ENCODE results near the gene TRPM5.

The TRPM5 gene

DNA sequence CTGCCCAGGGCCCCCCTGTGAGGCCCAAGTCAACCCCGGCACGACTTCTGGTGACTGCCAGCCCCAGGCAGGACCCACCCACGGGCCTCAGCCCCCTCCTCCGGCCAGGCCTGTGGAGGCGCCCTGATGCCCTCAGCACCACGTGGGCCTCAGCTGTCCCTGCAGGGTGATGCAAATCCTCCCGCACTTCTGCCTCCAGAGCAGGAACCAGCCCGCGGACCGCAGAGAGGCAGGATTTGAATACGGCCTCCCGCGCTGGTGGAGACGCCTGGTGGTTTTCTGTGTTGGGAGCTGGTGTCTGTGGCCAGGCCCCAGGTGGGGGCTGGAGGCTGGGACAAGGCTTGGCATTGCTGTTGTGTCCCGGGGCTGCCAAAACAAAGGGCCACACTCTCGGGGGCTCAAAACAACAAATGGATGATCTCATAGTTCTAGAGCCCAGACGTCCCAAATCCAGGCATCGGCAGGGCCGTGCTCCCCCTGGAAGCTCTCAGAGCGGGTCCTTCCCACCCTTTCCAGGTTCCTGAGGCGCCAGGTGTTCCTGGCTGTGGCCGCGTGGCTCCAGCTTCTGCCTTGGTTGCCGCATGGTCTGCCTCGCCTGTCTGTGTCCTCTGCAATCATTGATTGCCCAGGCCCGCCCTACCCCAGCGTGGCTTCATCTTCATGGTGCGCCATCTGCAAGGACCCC is 19.4 kb downstream of the TRPM5 start:
- WGBS: 88% methylated on average over 28 of the region's 28 CpGs
- no peak overlapping the region for H2AFZ ChIP-seq (ENCODE audit: low read depth, low read length)
- no peak overlapping the region for H3K4ac ChIP-seq (ENCODE audit: low read depth in 1 of 2, low read length in 2 of 2)
- no peak overlapping the region for H3K9ac ChIP-seq (ENCODE audit: low read length)
- H3K9me3 ChIP-seq (ENCODE audit: control insufficient read depth, low read length): no peaks in the 10 kb centered on the region
- no peak overlapping the region for H4K8ac ChIP-seq (ENCODE audit: low read length)
- peaks cover 8 to 48% of the 10 kb centered on the region in 2 experiments for H3K27me3 ChIP-seq (ENCODE audit: control insufficient read depth in 1 of 2, insufficient read depth in 1 of 2, low read length in 2 of 2)
- no peak overlapping the region for H2BK15ac ChIP-seq (ENCODE audit: low read depth, poor library complexity, severe bottlenecking)
- H2BK12ac ChIP-seq (ENCODE audit: low read length in 2 of 2): no peak overlapping the region
- peak overlapping the region in 1 of 2 experiments; percentile 4 for H3K4me3 ChIP-seq (ENCODE audit: insufficient read depth in 1 of 2, low read depth in 1 of 2, low read length in 2 of 2)
- DNase-seq: no peak
- H2BK120ac ChIP-seq (ENCODE audit: low read depth, low read length): no peak overlapping the region
- H3K23ac ChIP-seq (ENCODE audit: low read length in 2 of 2): no peak overlapping the region
- no peak overlapping the region for H3K27ac ChIP-seq (ENCODE audit: low read length, poor library complexity, severe bottlenecking)
- H3K18ac ChIP-seq (ENCODE audit: low read depth in 1 of 2, low read length in 2 of 2): no peak overlapping the region
- peaks cover 7% of the 10 kb centered on the region for H3K4me1 ChIP-seq (ENCODE audit: control insufficient read depth, insufficient read depth, low read depth, low read length)
- H4K91ac ChIP-seq (ENCODE audit: low read length): no peak overlapping the region
- H2BK5ac ChIP-seq (ENCODE audit: low read depth, low read length, poor library complexity, severe bottlenecking): no peak overlapping the region
- no peak overlapping the region for H2AK5ac ChIP-seq (ENCODE audit: low read length, severe bottlenecking)
- H3K36me3 ChIP-seq (ENCODE audit: control insufficient read depth in 1 of 2, insufficient read depth in 2 of 2, low read depth in 1 of 2, low read length in 2 of 2): no peaks in the 10 kb centered on the region
- no peaks in the 10 kb centered on the region for H3K79me1 ChIP-seq (replicated peaks; ENCODE audit: low read length, poor library complexity, severe bottlenecking)
- H3K14ac ChIP-seq (ENCODE audit: low read length in 2 of 2): no peak overlapping the region
- H3K4me2 ChIP-seq (ENCODE audit: low read length, poor library complexity, severe bottlenecking): no peak overlapping the region

DNA sequence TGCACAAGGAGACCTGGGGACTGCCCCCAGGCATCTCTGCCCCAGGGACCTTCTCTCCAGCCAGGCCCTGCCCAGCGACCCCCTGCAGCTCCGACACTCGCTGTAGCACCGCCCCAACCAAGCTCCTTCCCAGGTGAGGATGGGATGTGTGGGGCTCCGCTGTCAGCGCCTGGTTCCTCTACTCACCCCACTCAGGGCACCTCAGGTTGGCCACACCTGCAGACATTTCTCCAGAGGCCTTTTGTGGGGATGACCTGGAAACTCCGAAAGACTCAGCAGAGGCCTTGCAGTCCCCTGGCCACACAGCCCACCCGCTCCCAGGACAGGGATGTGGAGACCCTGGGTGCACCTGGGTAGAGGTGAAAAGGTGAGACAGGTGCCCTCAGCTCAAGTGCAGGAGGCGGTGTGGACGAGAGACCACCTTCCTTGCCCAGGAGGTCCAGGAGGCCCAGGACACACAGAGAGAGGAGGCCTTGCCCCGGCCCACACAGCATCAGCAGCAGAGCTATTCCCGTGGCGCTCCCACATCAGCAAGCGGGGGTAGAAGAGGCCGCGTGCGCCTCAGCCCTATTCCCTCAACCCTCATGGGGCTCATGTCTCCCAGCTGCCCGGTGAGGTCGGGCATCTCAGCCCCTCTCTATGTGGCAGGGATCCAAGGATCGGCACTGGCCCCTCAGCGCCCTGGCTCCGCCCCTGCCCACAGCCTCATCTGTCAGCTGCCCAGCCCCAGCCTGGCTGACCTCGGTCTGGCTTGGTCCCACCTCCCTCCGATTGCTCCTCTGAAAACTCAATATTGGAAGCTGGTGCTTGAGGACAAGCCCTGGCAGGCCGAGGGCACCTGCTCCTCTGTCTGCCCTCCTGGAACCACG is 20.9 kb downstream of the TRPM5 start:
- Histone ChIP-seq H2BK120ac (ENCODE audit: low read depth, low read length) (no peak overlapping the region), H3K79me1 (replicated peaks; ENCODE audit: low read length, poor library complexity, severe bottlenecking) (no peaks in the 10 kb centered on the region), H2BK15ac (ENCODE audit: low read depth, poor library complexity, severe bottlenecking) (no peak overlapping the region), H3K27me3 (ENCODE audit: control insufficient read depth in 1 of 2, insufficient read depth in 1 of 2, low read length in 2 of 2) (peaks cover 8 to 48% of the 10 kb centered on the region in 2 experiments), H3K9ac (ENCODE audit: low read length) (no peak overlapping the region), H3K4me3 (ENCODE audit: insufficient read depth in 1 of 2, low read depth in 1 of 2, low read length in 2 of 2) (no peak overlapping the region), H3K27ac (ENCODE audit: low read length, poor library complexity, severe bottlenecking) (no peak overlapping the region), H2AFZ (ENCODE audit: low read depth, low read length) (no peak overlapping the region), H2BK5ac (ENCODE audit: low read depth, low read length, poor library complexity, severe bottlenecking) (no peak overlapping the region), H3K36me3 (ENCODE audit: control insufficient read depth in 1 of 2, insufficient read depth in 2 of 2, low read depth in 1 of 2, low read length in 2 of 2) (no peaks in the 10 kb centered on the region), H2AK5ac (ENCODE audit: low read length, severe bottlenecking) (no peak overlapping the region), H3K18ac (ENCODE audit: low read depth in 1 of 2, low read length in 2 of 2) (no peak overlapping the region), H4K91ac (ENCODE audit: low read length) (no peak overlapping the region), H3K14ac (ENCODE audit: low read length in 2 of 2) (no peak overlapping the region), H3K9me3 (ENCODE audit: control insufficient read depth, low read length) (no peaks in the 10 kb centered on the region), H3K23ac (ENCODE audit: low read length in 2 of 2) (no peak overlapping the region), H3K4me2 (ENCODE audit: low read length, poor library complexity, severe bottlenecking) (no peak overlapping the region), H3K4ac (ENCODE audit: low read depth in 1 of 2, low read length in 2 of 2) (no peak overlapping the region), H4K8ac (ENCODE audit: low read length) (no peak overlapping the region), H3K4me1 (ENCODE audit: control insufficient read depth, insufficient read depth, low read depth, low read length) (peaks cover 9% of the 10 kb centered on the region), H2BK12ac (ENCODE audit: low read length in 2 of 2) (no peak overlapping the region)
- DNase-seq: no peak
- WGBS: 85% methylated on average over 26 of the region's 26 CpGs

DNA sequence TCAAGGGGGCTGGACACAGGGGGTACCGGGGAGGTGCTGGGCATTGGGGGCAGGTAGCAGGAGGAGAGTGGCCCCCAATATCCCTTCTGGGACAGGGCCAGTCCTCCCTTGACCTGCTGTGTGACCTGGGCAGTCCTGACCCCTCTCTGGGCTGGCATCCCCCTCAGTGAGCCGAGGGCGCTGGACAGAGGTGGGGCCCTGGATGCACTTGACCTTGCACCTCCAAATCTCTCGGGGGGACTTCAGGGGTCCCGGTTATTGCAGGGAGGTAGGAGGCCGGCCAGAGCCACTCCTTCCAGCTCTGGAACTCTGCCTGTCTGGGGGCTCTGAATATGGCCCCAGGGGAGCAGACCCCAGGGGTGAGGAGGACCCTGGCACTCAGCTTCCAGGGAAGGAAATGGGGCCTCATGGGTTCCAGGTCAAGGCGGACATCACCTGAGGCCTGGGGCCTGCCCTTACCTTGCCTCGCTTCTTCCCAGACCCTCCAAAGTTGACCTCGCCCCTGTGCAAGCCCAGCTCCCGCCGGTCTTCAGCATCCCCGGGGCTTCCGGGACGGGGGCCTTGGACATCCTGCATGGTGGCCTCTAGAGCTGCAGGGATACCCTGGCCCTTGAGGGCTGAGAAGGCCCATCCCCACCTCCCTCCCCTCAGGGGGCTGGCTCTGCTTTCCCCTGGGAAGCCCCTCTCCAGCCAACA is 21.7 kb downstream of the TRPM5 start:
- Histone ChIP-seq H2AK5ac (ENCODE audit: low read length, severe bottlenecking) (no peak overlapping the region), H3K27ac (ENCODE audit: low read length, poor library complexity, severe bottlenecking) (no peak overlapping the region), H2AFZ (ENCODE audit: low read depth, low read length) (no peak overlapping the region), H3K23ac (ENCODE audit: low read length in 2 of 2) (no peak overlapping the region), H3K4ac (ENCODE audit: low read depth in 1 of 2, low read length in 2 of 2) (no peak overlapping the region), H3K4me1 (ENCODE audit: control insufficient read depth, insufficient read depth, low read depth, low read length) (peaks cover 9% of the 10 kb centered on the region), H3K79me1 (replicated peaks; ENCODE audit: low read length, poor library complexity, severe bottlenecking) (no peaks in the 10 kb centered on the region), H3K18ac (ENCODE audit: low read depth in 1 of 2, low read length in 2 of 2) (no peak overlapping the region), H3K9me3 (ENCODE audit: control insufficient read depth, low read length) (no peaks in the 10 kb centered on the region), H3K14ac (ENCODE audit: low read length in 2 of 2) (no peak overlapping the region), H3K36me3 (ENCODE audit: control insufficient read depth in 1 of 2, insufficient read depth in 2 of 2, low read depth in 1 of 2, low read length in 2 of 2) (no peaks in the 10 kb centered on the region), H2BK15ac (ENCODE audit: low read depth, poor library complexity, severe bottlenecking) (no peak overlapping the region), H4K8ac (ENCODE audit: low read length) (no peak overlapping the region), H2BK120ac (ENCODE audit: low read depth, low read length) (no peak overlapping the region), H4K91ac (ENCODE audit: low read length) (no peak overlapping the region), H3K9ac (ENCODE audit: low read length) (no peak overlapping the region), H3K27me3 (ENCODE audit: control insufficient read depth in 1 of 2, insufficient read depth in 1 of 2, low read length in 2 of 2) (peaks cover 8 to 46% of the 10 kb centered on the region in 2 experiments), H3K4me2 (ENCODE audit: low read length, poor library complexity, severe bottlenecking) (no peak overlapping the region), H2BK5ac (ENCODE audit: low read depth, low read length, poor library complexity, severe bottlenecking) (no peak overlapping the region), H3K4me3 (ENCODE audit: insufficient read depth in 1 of 2, low read depth in 1 of 2, low read length in 2 of 2) (no peak overlapping the region), H2BK12ac (ENCODE audit: low read length in 2 of 2) (no peak overlapping the region)
- no peak for DNase-seq
- 90% methylated on average over 14 of the region's 14 CpGs for WGBS

DNA sequence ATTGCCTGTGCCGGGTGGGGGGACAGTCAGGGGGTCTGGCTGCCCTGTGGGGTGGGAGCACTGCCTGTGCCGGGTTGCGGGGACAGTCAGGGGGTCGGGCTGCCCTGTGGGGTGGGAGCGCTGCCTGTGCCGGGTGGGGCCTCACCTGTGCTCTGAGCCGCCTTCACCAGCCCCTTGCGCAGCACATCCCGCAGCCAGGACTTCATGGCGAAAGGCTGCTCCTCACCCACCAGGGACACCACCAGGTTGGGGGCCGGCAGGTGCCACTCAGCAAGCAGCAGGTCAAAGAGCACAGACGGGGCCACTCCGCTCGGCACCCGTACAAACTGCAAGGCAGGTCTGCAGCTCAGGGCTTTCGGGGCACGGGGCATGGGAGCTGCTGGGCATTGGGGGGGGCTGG is 22.3 kb downstream of the TRPM5 start:
- no peak overlapping the region for H3K4ac ChIP-seq (ENCODE audit: low read depth in 1 of 2, low read length in 2 of 2)
- no peak overlapping the region for H3K18ac ChIP-seq (ENCODE audit: low read depth in 1 of 2, low read length in 2 of 2)
- no peak overlapping the region for H2AFZ ChIP-seq (ENCODE audit: low read depth, low read length)
- H3K9ac ChIP-seq (ENCODE audit: low read length): no peak overlapping the region
- H3K4me3 ChIP-seq (ENCODE audit: insufficient read depth in 1 of 2, low read depth in 1 of 2, low read length in 2 of 2): no peak overlapping the region
- no peak overlapping the region for H3K23ac ChIP-seq (ENCODE audit: low read length in 2 of 2)
- H3K9me3 ChIP-seq (ENCODE audit: control insufficient read depth, low read length): no peaks in the 10 kb centered on the region
- no peaks in the 10 kb centered on the region for H3K36me3 ChIP-seq (ENCODE audit: control insufficient read depth in 1 of 2, insufficient read depth in 2 of 2, low read depth in 1 of 2, low read length in 2 of 2)
- H2BK12ac ChIP-seq (ENCODE audit: low read length in 2 of 2): no peak overlapping the region
- no peak overlapping the region for H2BK5ac ChIP-seq (ENCODE audit: low read depth, low read length, poor library complexity, severe bottlenecking)
- no peak overlapping the region for H2AK5ac ChIP-seq (ENCODE audit: low read length, severe bottlenecking)
- no peaks in the 10 kb centered on the region for H3K79me1 ChIP-seq (replicated peaks; ENCODE audit: low read length, poor library complexity, severe bottlenecking)
- H4K91ac ChIP-seq (ENCODE audit: low read length): no peak overlapping the region
- H2BK15ac ChIP-seq (ENCODE audit: low read depth, poor library complexity, severe bottlenecking): no peak overlapping the region
- H4K8ac ChIP-seq (ENCODE audit: low read length): no peak overlapping the region
- H3K4me1 ChIP-seq (ENCODE audit: control insufficient read depth, insufficient read depth, low read depth, low read length): peaks cover 9% of the 10 kb centered on the region
- H3K14ac ChIP-seq (ENCODE audit: low read length in 2 of 2): no peak overlapping the region
- peaks cover 8 to 42% of the 10 kb centered on the region in 2 experiments for H3K27me3 ChIP-seq (ENCODE audit: control insufficient read depth in 1 of 2, insufficient read depth in 1 of 2, low read length in 2 of 2)
- WGBS: 89% methylated on average over 17 of the region's 17 CpGs
- H3K4me2 ChIP-seq (ENCODE audit: low read length, poor library complexity, severe bottlenecking): no peak overlapping the region
- no peak overlapping the region for H2BK120ac ChIP-seq (ENCODE audit: low read depth, low read length)
- no peak overlapping the region for H3K27ac ChIP-seq (ENCODE audit: low read length, poor library complexity, severe bottlenecking)
- no peak for DNase-seq
